HepG2 (cell line): Measurements from ENCODE around the gene HPCAL4. TPM values are rescaled to one million over a fixed set of nuclear protein-coding genes. Genes with fewer than 3 reads are reported as not detected.

Source experiments
- ATAC-seq: fragments of 200-7000 bp; cut with Tn5 transposase; 3 replicates; pipeline ENCODE4 v1.9.1; 2020; ENCODE audit warnings: mild to moderate bottlenecking, moderate library complexity
- BruUV-seq: library from RNA; stranded (reverse); fragments of 400-500 nt; replicated peaks from 2 replicates; lab custom pipeline; 2021; lab: Mats Ljungman, UMichigan
- CTCF ChIA-PET: fragments of 300-600 bp; formaldehyde crosslinking; extraction: SDS; loops from one replicate; lab custom pipeline; 2021; ENCODE audit warnings: low total read pairs, inconsistent platforms, low intra/inter-chr PET ratio; lab: Yijun Ruan, JAX
- POLR2A ChIA-PET: fragments of 350-600 bp; sonication (Branson Sonifier 250); formaldehyde crosslinking; loops from one replicate; lab custom pipeline; 2020; ENCODE audit warnings: antibody characterized with exemption, inconsistent platforms; lab: Yijun Ruan, JAX
- DNase-seq: peaks from one replicate; pipeline ENCODE4 v3.0.0-alpha.2; 2015; ENCODE audit warnings: low spot score
- FAIRE-seq: peaks from 3 replicates; lab custom pipeline; 2011; peaks lifted over from hg19 to GRCh38; lab: Jason Lieb, UNC
- H2AFZ ChIP-seq: one replicate; pipeline ENCODE4 v1.6.1; 2011; ENCODE audit warnings: low read length, inconsistent platforms
- H3K27ac ChIP-seq: fragments of 300-600 bp; 3 replicates; pipeline ENCODE4 v1.8.0; 2011; ENCODE audit warnings: mixed run types, mild to moderate bottlenecking, mixed read lengths, low read length, inconsistent platforms; ENCODE audit not compliant: insufficient read depth; ENCODE audit errors: extremely low read length
- H3K27me3 ChIP-seq, 2 experiments: fragments of 200-600 bp in 1 of 2; 2 replicates in 1 of 2; 3 replicates in 1 of 2; pipeline versions ENCODE4 v1.6.0 to v1.8.0; 2011; ENCODE audit warnings: low read length in 2 of 2, mild to moderate bottlenecking in 2 of 2, moderate library complexity in 2 of 2, inconsistent platforms in 1 of 2; ENCODE audit not compliant: insufficient read depth in 2 of 2, control insufficient read depth in 1 of 2
- H3K36me3 ChIP-seq, 2 experiments: fragments of 200-600 bp in 1 of 2; replicated peaks in 1 of 2; 2 replicates in 1 of 2; 3 replicates in 1 of 2; pipeline versions ENCODE4 v1.5.1 to v1.8.0; 2011; ENCODE audit warnings: low read length in 2 of 2, inconsistent platforms in 1 of 2; ENCODE audit not compliant: insufficient read depth in 2 of 2, control insufficient read depth in 1 of 2
- H3K4me1 ChIP-seq: 2 replicates; pipeline ENCODE4 v1.5.1; 2012; ENCODE audit warnings: low read length, inconsistent platforms; ENCODE audit not compliant: insufficient read depth
- H3K4me2 ChIP-seq: 2 replicates; pipeline ENCODE4 v1.6.0; 2011; ENCODE audit warnings: low read depth, low read length, inconsistent platforms
- H3K4me3 ChIP-seq, 3 experiments: fragments of 200-600 bp in 1 of 3; sonication (generic), shearing (Covaris generic) in 1 of 3; replicated peaks in 1 of 3; 2 replicates each; pipeline ENCODE4 v1.5.1; 2011 to 2016; ENCODE audit warnings: low read length in 3 of 3, inconsistent platforms in 2 of 3, low read depth in 2 of 3, mild to moderate bottlenecking in 2 of 3, control low read depth in 1 of 3, mixed read lengths in 1 of 3; ENCODE audit not compliant: insufficient read depth in 1 of 3
- H3K79me2 ChIP-seq: one replicate; pipeline ENCODE4 v1.6.1; 2011; ENCODE audit warnings: low read length, inconsistent platforms; ENCODE audit not compliant: insufficient read depth
- H3K9ac ChIP-seq: 2 replicates; pipeline ENCODE4 v1.6.0; 2011; ENCODE audit warnings: mild to moderate bottlenecking, low read depth, low read length, inconsistent platforms; ENCODE audit not compliant: insufficient read depth
- H3K9me3 ChIP-seq: 2 replicates; pipeline ENCODE4 v1.5.1; 2012; ENCODE audit warnings: mild to moderate bottlenecking, low read length
- H4K20me1 ChIP-seq: 2 replicates; pipeline ENCODE4 v1.6.0; 2011; ENCODE audit warnings: inconsistent platforms, mild to moderate bottlenecking, low read length, moderate library complexity; ENCODE audit not compliant: insufficient read depth
- EHMT2 ChIP-seq: fragments of 200-600 bp; sonication (generic); IDR thresholded peaks from 2 replicates; pipeline ENCODE4 v1.7.0; 2017; ENCODE audit warnings: antibody characterized with exemption, low read depth, low read length, borderline replicate concordance
- ETS1 ChIP-seq: sonication (generic); formaldehyde crosslinking; IDR thresholded peaks from 2 replicates; pipeline ENCODE4 v1.4.0; 2020; ENCODE audit warnings: missing genetic modification reagents
- GFI1 ChIP-seq: sonication (generic); formaldehyde crosslinking; IDR thresholded peaks from 2 replicates; pipeline ENCODE4 v1.5.0; 2020; ENCODE audit warnings: missing genetic modification reagents, mild to moderate bottlenecking, borderline replicate concordance
- HDAC2 ChIP-seq: sonication (generic); formaldehyde crosslinking; IDR thresholded peaks from 2 replicates; pipeline ENCODE4 v1.4.0; 2020; ENCODE audit warnings: missing genetic modification reagents
- LRRFIP1 ChIP-seq: sonication (generic); formaldehyde crosslinking; conservative IDR thresholded peaks from 2 replicates; pipeline ENCODE4 v1.4.0; 2020; ENCODE audit warnings: missing genetic modification reagents
- MIXL1 ChIP-seq: IDR thresholded peaks from 2 replicates; pipeline ENCODE4 v1.6.1; 2016
- NCOA5 ChIP-seq: sonication (generic); formaldehyde crosslinking; IDR thresholded peaks from 2 replicates; pipeline ENCODE4 v1.4.0; 2020; ENCODE audit warnings: missing genetic modification reagents
- NR2C2 ChIP-seq: sonication (generic); formaldehyde crosslinking; IDR thresholded peaks from 2 replicates; pipeline ENCODE4 v1.4.0; 2020; ENCODE audit warnings: missing genetic modification reagents, mild to moderate bottlenecking, moderate library complexity, borderline replicate concordance
- PLRG1 ChIP-seq: fragments of 450-650 bp; conservative IDR thresholded peaks from 2 replicates; pipeline ENCODE4 v1.6.1; 2016
- SMAD9 ChIP-seq: sonication (generic); formaldehyde crosslinking; IDR thresholded peaks from 2 replicates; pipeline ENCODE4 v1.5.1; 2020; ENCODE audit warnings: mild to moderate bottlenecking, missing genetic modification reagents
- ZNF124 ChIP-seq: sonication (generic); formaldehyde crosslinking; IDR thresholded peaks from 2 replicates; pipeline ENCODE4 v1.4.0; 2020; ENCODE audit warnings: missing genetic modification reagents
- ZNF354B ChIP-seq: sonication (generic); formaldehyde crosslinking; IDR thresholded peaks from 2 replicates; pipeline ENCODE4 v1.8.0; 2022; ENCODE audit warnings: mild to moderate bottlenecking, missing genetic modification reagents
- ZNF362 ChIP-seq: sonication (generic); formaldehyde crosslinking; IDR thresholded peaks from 2 replicates; pipeline ENCODE4 v1.4.0; 2020; ENCODE audit warnings: missing genetic modification reagents, mild to moderate bottlenecking, borderline replicate concordance
- ZNF629 ChIP-seq: sonication (generic); formaldehyde crosslinking; conservative IDR thresholded peaks from 2 replicates; pipeline ENCODE4 v1.5.0; 2020; ENCODE audit warnings: missing genetic modification reagents
- ZNF720 ChIP-seq: sonication (generic); formaldehyde crosslinking; IDR thresholded peaks from 2 replicates; pipeline ENCODE4 v1.4.0; 2020; ENCODE audit warnings: missing genetic modification reagents
- ZNF724P ChIP-seq: sonication (generic); formaldehyde crosslinking; IDR thresholded peaks from 2 replicates; pipeline ENCODE4 v1.8.0; 2022; ENCODE audit warnings: missing genetic modification reagents, borderline replicate concordance
- ZNF749 ChIP-seq: sonication (generic); formaldehyde crosslinking; IDR thresholded peaks from 2 replicates; pipeline ENCODE4 v1.8.0; 2022; ENCODE audit warnings: mild to moderate bottlenecking, missing genetic modification reagents, moderate library complexity, borderline replicate concordance
- ZNF780A ChIP-seq: sonication (generic); formaldehyde crosslinking; IDR thresholded peaks from 2 replicates; pipeline ENCODE4 v1.8.0; 2022; ENCODE audit warnings: mild to moderate bottlenecking, missing genetic modification reagents, moderate library complexity
- WGBS: methylation state at CpG from one replicate; pipeline ENCODE4 v1.1.6; 2017; ENCODE audit warnings: low lambda C conversion rate; 5-methylcytosine and 5-hydroxymethylcytosine counted together
- in situ Hi-C: cut with HindIII; loops from 2 replicates; pipeline ENCODE4 v1.10.0; 2017; ENCODE audit warnings: low pct_unique_long_range_greater_than_20kb; ENCODE audit not compliant: extremely low pct_ligation_motif_present
- intact Hi-C: fragments of 100-400 bp; cut with micrococcal nuclease; formaldehyde crosslinking; loops from one replicate; pipeline ENCODE4 v1.10.0; 2022; ENCODE audit not compliant: unreplicated experiment
- polyA plus RNA-seq, 8 experiments: library from polyadenylated mRNA; depleted of rRNA in 3 of 8; stranded (reverse) in 7 of 8; unstranded in 1 of 8; fragments of >200 nt; fragmentation: Illumina TruSeq in 4 of 8; extraction: Trizol in 4 of 8; gene quantifications; 2 replicates each; pipeline versions ENCODE4 v1.2.1 to v1.2.3, GENCODE V29; 2011 to 2016; ENCODE audit warnings: low read depth in 4 of 8, missing spikeins in 1 of 8, mixed read lengths in 1 of 8; ENCODE audit not compliant: insufficient read depth in 1 of 8
- total RNA-seq, 5 experiments: library from RNA; depleted of rRNA; stranded (reverse); fragments of >200 nt; fragmentation: Illumina TruSeq; extraction: Trizol; gene quantifications; 2 replicates each; pipeline ENCODE4 v1.2.3, GENCODE V29; 2016; ENCODE audit warnings: low read depth in 1 of 5

Gene HPCAL4
- total and polyA plus RNA-seq, 2 of the 13 experiments (the other 11 are each of a cell fraction or from before 2014, with no cell fraction given), result not detected

GRCh38 chr1:39655578-39656268 is 35.5 kb downstream of the HPCAL4 start:
- Histone ChIP-seq H3K36me3 (no peaks in the 10 kb centered on the region), H3K4me2 (no peak overlapping the region), H2AFZ (no peak overlapping the region), H3K79me2 (no peaks in the 10 kb centered on the region), H3K27ac (no peak overlapping the region), H3K4me1 (no peaks in the 10 kb centered on the region), H4K20me1 (no peaks in the 10 kb centered on the region), H3K27me3 (peaks cover 2 to 47% of the 10 kb centered on the region in 2 experiments; a peak in 4 of 5 replicates), H3K9ac (no peak overlapping the region), H3K9me3 (no peaks in the 10 kb centered on the region), H3K4me3 (no peak overlapping the region)
- ChIA-PET CTCF (interaction anchor here (0.7 kb wide), 1 partner anchor 50 kb away, joined by 3 read pairs; no protein-coding TSS in a partner anchor), POLR2A (no interaction called here)
- ATAC-seq, result no peak
- DNase-seq, result no peak
- in situ Hi-C loops, result no loop called here
- no TSS peak for BruUV-seq
- intact Hi-C loops, result no loop called here
- no peak for TF ChIP-seq GFI1 (CRISPR knock-in tag)
- TF ChIP-seq EHMT2, result no peak
- no peak for TF ChIP-seq ZNF354B
- no peak for TF ChIP-seq ZNF780A (CRISPR knock-in tag)
- TF ChIP-seq NR2C2 (CRISPR knock-in tag), result no peak
- TF ChIP-seq PLRG1, result no peak
- no peak for TF ChIP-seq ZNF629
- TF ChIP-seq NCOA5, result no peak
- TF ChIP-seq ZNF362 (CRISPR knock-in tag), result no peak
- TF ChIP-seq ZNF720 (CRISPR knock-in tag), result no peak
- TF ChIP-seq ZNF749 (CRISPR knock-in tag), result no peak
- no peak for TF ChIP-seq HDAC2 (CRISPR knock-in tag)
- TF ChIP-seq MIXL1 (CRISPR knock-in tag), result no peak
- no peak for TF ChIP-seq ZNF124
- no peak for TF ChIP-seq ETS1 (CRISPR knock-in tag)
- TF ChIP-seq SMAD9 (CRISPR knock-in tag), result no peak
- TF ChIP-seq ZNF724P (CRISPR knock-in tag), result no peak
- TF ChIP-seq LRRFIP1, result no peak
- TF ChIP-seq, all 625 proteins: peak for 0
- no peak for FAIRE-seq
- WGBS, result 14% methylated on average over 4 of the region's 5 CpGs
